Left forelimb (tissue), 1 donor: Measurements from ENCODE around the gene GCC2.
"Not testable (repeated sequence)": the region's sequence is repeated elsewhere in the genome, so short reads cannot be mapped to it uniquely, and the experiment has no call there.

Experiments
- DNase-seq: peaks from one replicate; pipeline ENCODE4 v3.0.0-alpha.2; 2018; ENCODE audit warnings: low spot score

Gene GCC2, protein sequence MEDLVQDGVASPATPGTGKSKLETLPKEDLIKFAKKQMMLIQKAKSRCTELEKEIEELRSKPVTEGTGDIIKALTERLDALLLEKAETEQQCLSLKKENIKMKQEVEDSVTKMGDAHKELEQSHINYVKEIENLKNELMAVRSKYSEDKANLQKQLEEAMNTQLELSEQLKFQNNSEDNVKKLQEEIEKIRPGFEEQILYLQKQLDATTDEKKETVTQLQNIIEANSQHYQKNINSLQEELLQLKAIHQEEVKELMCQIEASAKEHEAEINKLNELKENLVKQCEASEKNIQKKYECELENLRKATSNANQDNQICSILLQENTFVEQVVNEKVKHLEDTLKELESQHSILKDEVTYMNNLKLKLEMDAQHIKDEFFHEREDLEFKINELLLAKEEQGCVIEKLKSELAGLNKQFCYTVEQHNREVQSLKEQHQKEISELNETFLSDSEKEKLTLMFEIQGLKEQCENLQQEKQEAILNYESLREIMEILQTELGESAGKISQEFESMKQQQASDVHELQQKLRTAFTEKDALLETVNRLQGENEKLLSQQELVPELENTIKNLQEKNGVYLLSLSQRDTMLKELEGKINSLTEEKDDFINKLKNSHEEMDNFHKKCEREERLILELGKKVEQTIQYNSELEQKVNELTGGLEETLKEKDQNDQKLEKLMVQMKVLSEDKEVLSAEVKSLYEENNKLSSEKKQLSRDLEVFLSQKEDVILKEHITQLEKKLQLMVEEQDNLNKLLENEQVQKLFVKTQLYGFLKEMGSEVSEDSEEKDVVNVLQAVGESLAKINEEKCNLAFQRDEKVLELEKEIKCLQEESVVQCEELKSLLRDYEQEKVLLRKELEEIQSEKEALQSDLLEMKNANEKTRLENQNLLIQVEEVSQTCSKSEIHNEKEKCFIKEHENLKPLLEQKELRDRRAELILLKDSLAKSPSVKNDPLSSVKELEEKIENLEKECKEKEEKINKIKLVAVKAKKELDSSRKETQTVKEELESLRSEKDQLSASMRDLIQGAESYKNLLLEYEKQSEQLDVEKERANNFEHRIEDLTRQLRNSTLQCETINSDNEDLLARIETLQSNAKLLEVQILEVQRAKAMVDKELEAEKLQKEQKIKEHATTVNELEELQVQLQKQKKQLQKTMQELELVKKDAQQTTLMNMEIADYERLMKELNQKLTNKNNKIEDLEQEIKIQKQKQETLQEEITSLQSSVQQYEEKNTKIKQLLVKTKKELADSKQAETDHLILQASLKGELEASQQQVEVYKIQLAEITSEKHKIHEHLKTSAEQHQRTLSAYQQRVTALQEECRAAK (N-terminal part only)

DNA sequence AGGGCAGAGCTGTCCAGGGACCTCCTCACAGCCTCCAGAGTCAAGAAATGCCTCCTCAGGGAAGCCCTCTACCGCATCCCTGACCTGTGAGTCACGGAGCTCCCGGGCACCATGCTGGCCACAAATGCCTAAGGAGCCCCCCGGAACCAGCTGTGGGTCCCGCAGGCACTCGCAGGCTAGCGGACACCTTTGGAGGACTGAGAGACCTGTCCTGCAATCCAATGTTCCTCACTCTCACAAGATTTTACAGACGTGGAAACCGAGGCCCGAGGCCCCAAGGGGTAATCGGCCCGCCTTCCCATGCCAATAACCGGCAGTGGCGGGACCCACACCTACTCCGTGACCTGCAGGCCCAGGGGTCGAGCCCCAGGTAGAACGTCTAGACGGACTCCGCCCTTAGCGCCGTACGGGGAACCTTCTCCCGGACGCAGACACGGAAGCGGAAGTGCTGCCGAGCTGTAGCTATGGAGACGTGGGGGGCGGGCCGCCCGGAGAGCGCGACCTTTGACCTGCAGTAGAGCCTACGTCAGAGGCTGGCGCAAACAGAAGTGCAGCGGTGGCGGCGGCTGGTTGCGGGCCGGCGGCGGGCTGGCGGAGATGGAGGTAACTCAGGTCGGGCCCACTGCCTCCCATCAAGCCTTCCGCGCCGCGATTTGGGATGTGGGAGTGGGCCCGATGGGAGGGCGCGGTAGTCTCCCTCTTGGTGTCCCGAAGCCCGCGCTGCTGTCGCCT is at the start of gene GCC2:
GCC2 (plus strand) TSS at position 529 of the 732 bp plus-strand sequence; CDS start at position 598, 69 bp downstream.
- DNase-seq = peak; percentile 96

DNA sequence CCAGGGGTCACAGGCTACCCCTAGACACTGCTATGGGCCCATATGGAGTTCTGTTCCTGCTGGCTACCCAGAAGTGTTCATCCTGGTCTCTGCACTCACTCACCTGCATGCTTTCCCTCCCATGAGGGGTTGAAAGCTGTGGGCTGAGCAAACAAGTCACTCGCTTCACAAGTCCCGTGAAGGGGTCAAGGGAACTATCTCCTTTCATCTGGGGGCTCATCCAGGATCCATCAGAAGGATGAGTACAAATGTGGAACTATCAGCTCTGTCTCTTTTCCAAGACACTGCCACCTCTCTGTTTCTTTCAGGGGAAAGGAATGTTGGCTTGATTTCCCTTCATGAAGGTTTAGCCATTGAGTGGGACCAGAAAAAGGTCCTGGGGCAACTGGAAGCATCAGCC is 49.5 kb upstream of the GCC2 start:
- DNase-seq = no peak

DNA sequence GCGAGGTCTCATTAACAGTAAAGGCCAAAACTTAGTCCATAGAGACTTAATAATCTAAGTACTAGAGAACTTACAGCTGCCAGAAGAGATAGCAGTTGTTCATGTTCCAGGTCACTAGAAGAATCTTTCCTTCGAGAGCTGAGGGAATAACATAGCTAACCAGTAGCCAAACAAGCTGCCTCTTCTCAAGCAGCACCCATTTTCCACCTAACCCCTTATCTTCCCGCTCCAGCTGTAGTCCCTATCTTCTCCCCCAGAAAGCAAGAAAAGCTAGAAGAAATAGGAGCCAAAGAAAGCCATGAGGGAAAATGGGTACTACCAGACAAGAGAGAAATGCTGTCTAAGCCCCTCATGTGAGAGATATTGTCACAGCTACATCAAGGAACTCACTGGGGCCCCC is 47.2 kb upstream of the GCC2 start:
- no peak for DNase-seq

DNA sequence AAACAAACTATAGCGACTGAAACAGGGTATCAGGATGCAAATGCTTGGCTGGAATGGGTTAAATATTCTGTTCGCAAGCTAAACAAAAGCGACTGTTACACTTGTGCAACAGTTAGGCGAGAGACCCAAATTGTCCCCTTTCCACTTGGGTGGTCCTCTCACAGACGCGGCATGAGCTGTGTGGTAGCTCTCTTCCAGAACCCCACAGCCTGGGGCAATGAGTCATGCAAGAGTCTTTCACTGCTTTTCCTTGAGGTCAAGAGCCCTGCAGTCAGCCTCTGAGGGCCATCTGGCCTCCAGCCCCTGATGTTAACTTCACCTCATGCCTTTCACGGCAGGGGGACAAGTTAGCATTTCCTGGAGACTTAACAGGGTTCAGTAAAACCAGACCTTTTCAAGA is 45.5 kb upstream of the GCC2 start:
- DNase-seq = no peak

DNA sequence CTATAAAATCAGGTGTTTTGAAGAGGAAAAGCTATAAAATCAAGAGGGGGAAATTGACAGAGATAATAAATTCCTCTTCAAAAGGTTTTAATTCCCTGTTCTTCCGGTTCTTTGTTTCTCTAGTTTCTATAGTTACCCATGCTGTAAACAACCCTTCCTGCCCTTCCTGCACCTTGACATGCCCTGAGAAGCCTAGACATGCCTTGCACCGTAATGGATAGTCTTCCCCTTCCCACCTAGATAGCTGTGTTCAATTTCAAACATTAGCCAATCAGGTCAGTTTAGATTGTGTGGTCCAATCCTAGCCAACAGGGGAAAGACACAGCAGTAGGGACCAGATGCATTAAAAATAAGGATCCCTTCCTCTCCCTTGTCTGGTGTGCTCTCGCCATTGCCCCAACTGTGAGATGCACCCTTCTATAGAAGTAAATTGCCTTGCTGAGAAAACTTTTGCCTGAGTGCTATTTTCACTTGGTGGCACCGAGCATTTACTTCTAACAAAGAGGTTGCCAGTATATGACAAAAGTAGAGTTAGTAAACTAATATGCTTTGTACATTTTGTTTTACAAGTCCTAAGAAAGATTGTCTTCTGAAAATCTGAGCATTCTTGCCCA is 44.1 kb upstream of the GCC2 start:
- no peak for DNase-seq

DNA sequence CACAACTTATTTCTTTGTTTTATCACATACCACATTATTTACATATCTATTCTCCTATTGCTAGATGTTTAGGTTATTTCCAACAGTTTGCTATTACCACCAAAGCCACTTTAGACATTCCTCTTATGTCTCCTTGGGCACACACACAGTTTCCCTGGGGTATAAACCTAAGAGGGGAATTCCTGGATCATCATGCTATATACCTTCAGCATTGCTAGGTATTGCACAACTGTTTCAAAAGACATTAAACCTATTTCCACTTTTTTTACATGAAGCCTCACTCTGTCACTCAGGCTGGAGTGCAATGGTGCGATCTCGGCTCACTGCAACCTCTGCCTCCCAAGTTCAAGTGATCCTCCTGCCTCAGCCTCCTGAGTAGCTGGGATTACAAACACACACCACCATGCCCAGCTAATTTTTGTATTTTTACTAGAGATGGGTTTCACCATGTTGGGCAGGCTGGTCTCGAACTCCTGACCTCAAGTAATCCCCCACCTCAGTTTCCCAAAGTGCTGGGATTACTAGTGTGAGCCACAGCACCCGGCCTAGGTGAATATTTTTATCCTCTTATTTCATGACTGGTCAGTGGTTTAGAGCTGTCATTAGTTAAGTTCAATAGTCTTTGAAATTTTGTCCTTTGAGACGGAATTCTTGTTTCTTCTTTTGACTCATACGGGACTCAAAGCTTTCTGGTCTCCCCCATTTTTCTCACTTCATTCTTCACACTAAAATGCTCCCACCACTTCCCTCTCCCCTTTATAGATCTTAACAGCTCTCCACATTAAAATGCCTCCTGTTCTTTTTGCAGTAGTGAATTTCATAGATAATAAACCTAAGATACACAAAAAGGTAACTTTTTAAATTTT is 40.9 kb upstream of the GCC2 start:
- no peak for DNase-seq

DNA sequence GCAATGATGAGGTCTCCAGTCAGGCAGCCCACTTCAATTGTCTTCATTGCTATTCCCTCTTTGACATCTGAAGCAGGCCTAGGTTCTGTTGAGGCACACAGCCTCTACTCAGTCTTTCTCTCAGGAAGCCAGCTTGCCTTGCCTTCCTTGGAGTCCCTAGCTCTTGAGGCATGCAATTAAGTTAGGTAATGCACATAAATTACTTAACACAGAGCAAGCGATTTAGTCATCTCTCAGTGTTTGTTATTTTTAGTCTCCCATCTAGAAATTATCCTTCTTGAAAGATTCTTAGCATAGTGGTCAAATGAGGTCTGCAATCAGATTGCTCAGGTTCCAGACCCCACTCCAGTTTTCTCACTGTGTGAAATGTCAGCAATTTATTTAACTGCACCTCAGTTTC is 39.2 kb upstream of the GCC2 start:
- DNase-seq = no peak

DNA sequence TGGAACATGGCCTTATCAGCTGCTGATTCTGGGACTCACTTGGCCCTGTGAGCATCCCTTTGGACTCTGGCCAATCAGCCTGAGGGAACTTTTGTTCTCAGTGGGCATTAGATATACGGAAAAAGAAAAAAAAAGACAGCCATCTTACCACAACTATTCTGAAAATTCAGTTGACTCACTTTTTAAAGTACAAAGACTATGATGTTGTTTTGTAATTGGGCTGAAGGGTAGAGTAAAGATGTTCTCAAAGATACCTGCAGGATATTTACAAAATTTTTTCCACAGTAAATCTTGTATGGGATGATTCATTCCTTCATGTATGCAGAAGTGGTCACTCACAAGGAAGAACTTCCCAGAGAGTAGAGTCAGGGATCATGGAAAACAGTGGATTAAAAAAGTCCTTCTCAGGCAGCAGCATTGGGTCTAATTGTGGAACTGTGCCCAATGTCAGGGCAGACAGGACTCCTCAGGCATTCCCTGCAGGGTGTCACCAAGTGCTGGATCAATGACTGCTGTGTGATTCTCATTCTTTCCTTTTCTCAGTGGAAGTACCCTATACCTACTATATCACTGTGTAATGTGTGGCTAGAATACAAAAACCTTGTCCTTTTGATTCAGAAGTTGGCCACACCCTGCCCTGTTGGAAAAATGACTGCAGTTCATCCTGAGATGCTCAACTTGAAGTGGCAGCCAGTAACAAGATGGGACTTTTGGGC is 35.9 kb upstream of the GCC2 start:
- no peak for DNase-seq

DNA sequence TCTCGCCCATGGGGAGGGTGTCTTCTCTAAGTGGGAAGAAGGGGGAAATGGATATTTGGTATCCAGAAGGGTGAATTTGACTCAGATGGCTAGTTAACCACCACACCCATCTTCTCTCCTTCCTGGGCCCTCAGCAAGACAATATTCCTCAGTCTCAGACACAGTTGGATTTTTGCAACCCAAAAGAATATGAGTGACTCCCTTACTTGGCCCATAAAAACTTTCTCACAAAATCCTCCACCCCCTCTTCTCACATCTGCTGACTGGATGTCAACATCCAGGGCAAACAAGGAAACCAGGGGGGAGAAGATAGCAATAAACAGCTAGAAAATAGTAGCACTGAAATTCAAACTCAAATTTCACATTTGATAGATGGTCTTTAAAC is 35.3 kb upstream of the GCC2 start:
- DNase-seq = no peak

DNA sequence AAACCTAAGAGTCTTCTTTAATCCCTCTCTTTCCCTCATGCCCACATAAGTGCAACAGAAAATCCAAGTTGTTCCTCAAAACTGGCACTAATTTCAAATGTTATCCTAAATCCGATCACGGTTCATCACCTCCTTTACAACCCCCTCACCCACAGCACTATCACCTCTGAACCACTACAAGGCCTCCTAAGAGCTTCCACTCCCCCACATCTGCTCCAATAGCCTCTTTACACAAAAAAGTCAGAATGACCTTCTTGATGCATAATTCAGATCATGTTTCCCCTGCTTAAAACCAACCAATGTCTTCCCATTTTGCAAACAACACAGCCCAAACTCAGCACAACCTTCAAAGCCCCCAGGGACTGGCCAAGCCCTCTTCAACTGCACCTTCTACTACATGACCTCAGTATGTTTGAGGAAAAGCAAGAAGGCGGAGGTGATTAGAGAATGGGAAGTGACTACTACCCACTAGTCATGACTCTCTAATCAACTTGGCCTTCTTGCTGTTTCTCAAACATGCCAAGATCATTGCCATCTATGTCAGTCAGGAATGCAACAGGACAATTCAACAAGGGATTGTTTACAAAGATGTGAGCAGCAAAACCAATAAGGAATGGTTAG is 34.6 kb upstream of the GCC2 start:
- no peak for DNase-seq

DNA sequence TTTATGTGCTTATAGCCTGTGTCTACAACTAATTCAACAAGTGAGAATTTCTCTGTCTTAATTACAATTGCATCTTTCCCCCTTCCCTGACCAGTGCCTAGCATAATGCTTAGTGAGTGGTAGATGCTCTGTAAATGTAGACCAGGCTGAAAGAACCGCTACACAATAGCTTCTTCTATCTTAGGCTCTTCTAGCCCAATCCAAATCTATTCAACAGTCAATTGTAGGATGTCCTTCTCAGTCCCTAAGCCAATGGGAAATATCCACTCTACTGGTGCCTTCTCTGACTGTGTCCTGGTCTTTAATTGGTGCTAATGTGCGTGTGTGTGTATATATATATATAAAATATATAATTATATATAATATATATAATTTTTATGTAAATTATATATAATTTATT is 34.1 kb upstream of the GCC2 start:
- no peak for DNase-seq

DNA sequence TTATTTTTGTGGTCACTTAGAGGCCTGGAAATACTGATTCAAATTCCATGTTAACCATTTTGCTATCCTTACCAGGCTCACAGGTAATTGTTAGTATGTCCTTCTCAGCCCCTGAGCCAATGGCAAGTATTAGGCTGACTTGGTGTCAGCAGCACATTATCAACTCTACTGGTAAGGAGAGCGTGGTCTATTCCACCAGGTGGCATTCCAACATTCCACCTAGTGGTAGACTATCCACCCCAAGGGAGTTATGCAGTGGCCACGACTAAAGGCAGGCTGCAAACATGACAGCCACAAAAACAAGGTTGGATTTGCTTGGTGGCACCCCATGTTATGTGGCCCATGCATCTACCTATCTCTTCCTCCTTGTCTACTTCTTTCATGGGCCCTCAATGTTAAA is 31.8 kb upstream of the GCC2 start:
- no peak for DNase-seq

DNA sequence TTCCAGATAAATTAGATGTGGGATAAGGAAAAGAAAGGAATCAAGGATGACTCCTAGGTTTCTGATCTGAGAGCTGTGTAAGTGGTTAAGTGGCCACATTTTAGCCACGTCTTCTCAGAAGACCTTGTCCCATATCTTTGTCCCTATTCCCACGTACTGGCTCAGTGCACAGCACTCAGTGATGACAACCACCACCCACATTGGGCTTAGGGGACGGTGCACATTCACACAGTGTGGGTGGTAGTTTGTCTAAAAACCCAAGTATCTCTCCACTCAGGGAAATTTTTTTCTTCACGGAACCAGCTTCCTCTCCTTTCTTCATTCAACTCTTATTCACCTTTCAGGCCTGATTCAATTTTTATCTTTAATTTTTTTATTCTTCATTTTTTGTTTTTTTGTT is 30.6 kb upstream of the GCC2 start:
- no peak for DNase-seq

DNA sequence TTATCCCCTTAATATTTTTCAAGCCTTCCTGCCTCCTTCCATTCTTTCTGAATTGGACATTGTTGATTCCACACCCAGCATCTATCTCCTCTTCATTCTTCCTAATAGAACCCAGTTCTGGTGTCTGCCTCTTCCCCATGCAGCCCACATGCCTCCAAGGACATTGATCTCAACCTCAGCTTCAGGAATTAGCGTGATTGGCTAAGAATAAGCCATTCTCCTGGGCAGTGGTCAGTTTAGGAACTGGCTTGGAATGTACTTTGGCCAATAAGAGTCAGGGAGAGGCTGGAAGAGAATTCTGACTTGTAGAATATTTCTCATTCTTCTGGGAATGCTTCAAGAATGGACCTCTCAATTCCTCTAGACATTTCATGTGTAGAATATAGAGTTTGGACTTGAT is 25.9 kb upstream of the GCC2 start:
- no peak for DNase-seq

DNA sequence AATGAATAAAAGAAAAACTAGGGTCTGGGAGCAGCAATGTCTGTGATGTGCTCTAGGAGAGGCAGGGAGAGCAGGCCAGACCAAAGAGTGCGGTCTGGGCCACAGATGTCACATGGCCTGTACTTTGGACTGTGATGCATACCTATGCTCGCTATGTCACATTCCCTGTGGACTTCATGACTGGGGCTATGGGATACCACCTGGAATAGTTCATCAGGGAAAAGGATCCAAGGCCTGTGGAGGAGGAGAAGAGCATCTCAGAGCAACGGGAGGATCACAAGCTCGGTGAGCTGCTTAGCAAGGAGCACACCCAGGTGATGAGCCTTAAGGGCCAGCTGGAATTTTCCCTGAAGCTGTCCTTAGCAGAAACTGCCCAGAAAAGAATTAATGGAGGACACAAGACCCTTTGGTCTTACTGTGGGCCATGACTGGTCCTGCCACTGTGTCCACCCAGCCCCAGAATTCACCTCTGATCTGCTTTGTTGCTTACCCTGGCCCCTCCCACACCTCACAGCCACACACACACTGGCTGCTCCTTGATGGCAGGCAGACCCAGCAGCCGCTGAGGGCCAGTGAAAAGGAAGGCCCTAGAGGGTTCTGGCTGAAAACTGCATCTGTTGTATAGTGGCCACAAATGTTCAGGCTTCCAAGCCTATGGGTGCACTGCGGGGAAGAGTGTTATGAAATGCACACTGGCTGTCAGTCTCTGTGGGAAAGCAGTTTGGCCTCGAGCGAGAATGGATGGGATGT is 25.3 kb upstream of the GCC2 start:
- no peak for DNase-seq

DNA sequence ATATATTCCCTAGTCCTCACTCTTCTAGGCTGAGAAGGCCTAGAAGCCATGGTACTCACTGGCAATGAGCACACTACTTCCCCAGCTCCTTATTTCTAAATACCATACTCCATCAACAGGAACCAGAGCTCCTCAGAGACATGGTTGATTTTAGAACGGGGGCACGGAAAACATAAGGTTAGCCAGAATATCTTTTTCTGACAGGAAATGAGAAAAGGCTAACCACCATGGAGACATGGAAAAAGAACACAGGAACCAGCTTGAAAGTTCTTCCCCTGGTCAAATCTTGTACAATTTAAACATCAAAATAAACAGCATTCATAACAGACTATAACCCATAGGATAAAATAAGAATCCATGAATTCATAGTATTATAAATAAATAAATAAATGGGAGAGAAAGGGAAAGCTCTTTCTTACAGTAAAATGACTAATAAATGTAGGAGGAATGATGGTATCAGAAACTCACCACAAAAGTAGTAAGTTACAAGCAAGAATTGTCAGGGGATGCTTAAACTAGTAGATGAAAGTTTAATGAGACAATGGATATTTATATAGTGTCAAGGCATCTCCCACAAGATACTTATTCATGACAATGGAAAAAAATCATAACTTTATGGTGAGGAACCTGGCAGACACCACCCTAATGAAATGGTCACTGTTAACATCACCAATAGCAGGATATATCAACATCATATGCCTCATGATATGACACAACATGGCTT is 20.6 kb upstream of the GCC2 start:
- DNase-seq = no peak

DNA sequence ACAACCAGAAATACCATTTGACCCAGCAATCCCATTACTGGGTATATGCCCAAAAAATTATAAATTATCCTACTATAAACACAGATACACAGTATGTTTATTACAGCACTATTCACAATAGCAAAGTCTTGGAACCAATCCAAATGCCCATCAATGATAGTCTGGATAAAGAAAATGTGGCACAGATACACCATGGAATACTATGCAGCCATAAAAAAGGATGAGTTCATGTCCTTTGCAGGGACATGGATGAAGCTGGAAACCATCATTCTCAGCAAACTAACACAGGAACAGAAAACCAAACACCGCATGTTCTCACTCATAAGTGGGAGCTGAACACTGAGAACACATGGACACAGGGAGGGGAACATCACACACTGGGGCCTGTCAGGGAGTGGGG is 13.4 kb upstream of the GCC2 start:
- not testable (repeated sequence) for DNase-seq

DNA sequence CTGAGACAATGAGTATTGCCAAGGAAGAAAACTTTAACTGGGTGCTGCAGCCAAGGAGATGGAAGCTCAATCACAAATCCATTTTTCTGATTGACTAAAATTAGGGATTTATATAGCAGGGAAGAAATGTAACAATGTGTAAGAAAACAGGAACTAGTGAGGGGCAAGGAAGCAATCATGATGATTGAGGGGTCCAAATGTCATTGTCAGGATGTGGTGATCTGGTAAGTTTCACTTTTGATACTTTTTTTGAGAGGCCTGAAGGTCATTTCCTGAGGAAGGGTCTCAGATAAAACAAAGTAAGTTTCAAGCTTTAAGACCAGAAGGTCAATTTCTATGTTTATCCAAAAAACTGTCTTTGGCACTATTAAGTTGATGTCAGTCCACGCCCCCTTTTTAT is 12.0 kb upstream of the GCC2 start:
- DNase-seq = no peak
